ENCODE measurements around the gene HEY2.
A peak's percentile ranks its signal among the peaks of the same experiment; 100 is the strongest.

DNA sequence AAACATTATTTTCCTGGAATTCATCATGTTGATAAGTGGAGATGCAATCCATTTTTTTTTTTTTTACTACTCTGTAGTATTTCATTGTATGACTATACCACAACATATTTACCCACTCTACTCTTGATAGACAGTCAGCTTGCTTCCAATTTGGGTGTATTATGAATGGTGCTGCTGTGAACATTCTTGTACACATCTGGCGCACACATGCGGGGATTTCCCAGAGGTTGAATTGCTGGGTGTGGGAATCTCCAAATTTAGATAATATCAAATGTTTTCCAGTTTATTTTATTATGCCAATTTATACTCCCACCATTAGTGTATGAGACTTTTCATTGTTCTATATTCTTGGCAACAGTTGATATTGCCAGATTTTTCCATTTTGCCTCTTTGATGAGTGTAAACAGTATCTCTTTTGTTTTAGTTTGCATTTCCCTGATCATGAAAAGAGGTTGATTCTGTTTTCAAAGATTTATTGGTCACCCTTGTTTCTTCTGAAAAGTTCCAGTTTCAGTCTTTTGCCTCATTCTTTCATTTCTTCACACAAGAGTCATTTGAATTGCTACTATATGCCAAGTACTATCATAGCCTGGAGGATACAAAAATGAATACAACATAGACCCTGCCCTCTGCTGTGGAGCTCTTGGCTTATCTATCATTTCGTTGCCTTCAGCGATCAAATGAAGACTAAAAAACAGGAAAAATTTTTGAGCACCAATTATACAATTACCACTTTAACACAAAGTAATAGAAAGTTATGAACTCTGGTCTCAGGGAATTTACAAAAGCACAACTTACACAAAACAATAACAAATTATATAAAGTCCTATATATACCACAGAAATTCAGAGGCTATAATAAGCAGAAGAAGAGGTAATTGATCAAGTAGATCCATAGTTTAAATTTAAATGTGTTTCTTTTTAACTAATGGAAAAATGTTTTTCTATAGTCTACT lies 24.2 kb downstream of the HEY2 start:
- TF ChIP-seq POLR2A (IDR thresholded peaks at IDR 0.05) (no peak), CTCF (IDR thresholded peaks at IDR 0.05) (no peak), EP300 (IDR thresholded peaks at IDR 0.05) (peak in 1 of 2 donors; percentile 34)
